H9 (cell line): ENCODE data around the gene DCHS2. TPM values are rescaled to one million over a fixed set of nuclear protein-coding genes. Genes with fewer than 3 reads are reported as not detected.

Experiments used
- DNase-seq: peaks from one replicate; pipeline ENCODE4 v3.0.0-alpha.2; 2017
- H2AFZ ChIP-seq: one replicate; pipeline ENCODE4 v1.6.1; 2013; ENCODE audit warnings: mild to moderate bottlenecking, low read length, control low read depth, moderate library complexity
- H2AK5ac ChIP-seq: 2 replicates; pipeline ENCODE4 v1.6.1; 2013; ENCODE audit warnings: low read length, control low read depth, mixed read lengths; ENCODE audit not compliant: insufficient read length
- H2BK120ac ChIP-seq: one replicate; pipeline ENCODE4 v1.6.1; 2013; ENCODE audit warnings: low read depth, mild to moderate bottlenecking, low read length, control low read depth, inconsistent platforms; ENCODE audit not compliant: poor library complexity, severe bottlenecking
- H2BK12ac ChIP-seq: 2 replicates; pipeline ENCODE4 v1.6.1; 2013; ENCODE audit warnings: low read length, control low read depth, mixed read lengths, low read depth; ENCODE audit not compliant: insufficient read length
- H2BK15ac ChIP-seq: 2 replicates; pipeline ENCODE4 v1.6.1; 2013; ENCODE audit warnings: low read depth, low read length, control low read depth
- H2BK20ac ChIP-seq: one replicate; pipeline ENCODE4 v1.6.1; 2013; ENCODE audit warnings: low read depth, mild to moderate bottlenecking, low read length, control low read depth, inconsistent platforms; ENCODE audit not compliant: poor library complexity, severe bottlenecking
- H2BK5ac ChIP-seq: 2 replicates; pipeline ENCODE4 v1.6.1; 2013; ENCODE audit warnings: low read length, control low read depth, mixed read lengths; ENCODE audit not compliant: insufficient read length
- H3K14ac ChIP-seq: 2 replicates; pipeline ENCODE4 v1.6.1; 2013; ENCODE audit warnings: low read length, control low read depth; ENCODE audit not compliant: insufficient read depth
- H3K18ac ChIP-seq: 2 replicates; pipeline ENCODE4 v1.6.1; 2013; ENCODE audit warnings: low read depth, mild to moderate bottlenecking, mixed read lengths, low read length, control low read depth; ENCODE audit not compliant: insufficient read length
- H3K23ac ChIP-seq: 2 replicates; pipeline ENCODE4 v1.6.1; 2013; ENCODE audit warnings: low read length, control low read depth, mixed read lengths, low read depth; ENCODE audit not compliant: insufficient read length
- H3K23me2 ChIP-seq: 2 replicates; pipeline ENCODE4 v1.6.1; 2013; ENCODE audit warnings: low read depth, mild to moderate bottlenecking, mixed read lengths, low read length, control low read depth; ENCODE audit not compliant: insufficient read length, poor library complexity, severe bottlenecking
- H3K27ac ChIP-seq: 2 replicates; pipeline ENCODE4 v1.5.1; 2013; ENCODE audit warnings: low read length, control low read depth, mixed read lengths, low read depth; ENCODE audit not compliant: insufficient read length
- H3K27me3 ChIP-seq: 2 replicates; pipeline ENCODE4 v1.6.1; 2013; ENCODE audit warnings: low read length, control low read depth, inconsistent platforms; ENCODE audit not compliant: insufficient read depth
- H3K4ac ChIP-seq: 2 replicates; pipeline ENCODE4 v1.6.1; 2013; ENCODE audit warnings: low read depth, mild to moderate bottlenecking, control low read depth, inconsistent platforms, low read length, moderate library complexity
- H3K4me1 ChIP-seq: 2 replicates; pipeline ENCODE4 v1.6.1; 2013; ENCODE audit warnings: low read length, control low read depth, inconsistent platforms; ENCODE audit not compliant: insufficient read depth
- H3K4me2 ChIP-seq: 2 replicates; pipeline ENCODE4 v1.6.1; 2013; ENCODE audit warnings: low read length, control low read depth, mixed read lengths; ENCODE audit not compliant: insufficient read length, insufficient read depth
- H3K56ac ChIP-seq: 2 replicates; pipeline ENCODE4 v1.6.1; 2013; ENCODE audit warnings: low read depth, mild to moderate bottlenecking, mixed read lengths, low read length, control low read depth; ENCODE audit not compliant: insufficient read length
- H3K79me1 ChIP-seq: 2 replicates; pipeline ENCODE4 v1.6.1; 2013; ENCODE audit warnings: low read depth, mild to moderate bottlenecking, moderate library complexity, low read length, control low read depth, inconsistent platforms; ENCODE audit not compliant: insufficient read depth, poor library complexity, severe bottlenecking
- H3K79me2 ChIP-seq: 2 replicates; pipeline ENCODE4 v1.6.1; 2013; ENCODE audit warnings: low read length, control low read depth, inconsistent platforms; ENCODE audit not compliant: insufficient read depth
- H3K9ac ChIP-seq: 2 replicates; pipeline ENCODE4 v1.6.1; 2013; ENCODE audit warnings: low read length, control low read depth, mixed read lengths; ENCODE audit not compliant: insufficient read length; ENCODE audit errors: extremely low read depth
- H3K9me3 ChIP-seq: one replicate; pipeline ENCODE4 v1.6.1; 2013; ENCODE audit warnings: low read depth, low read length, inconsistent platforms; ENCODE audit not compliant: control insufficient read depth
- H3T11ph ChIP-seq: one replicate; pipeline ENCODE4 v1.6.1; 2013; ENCODE audit warnings: mild to moderate bottlenecking, low read length, control low read depth, inconsistent platforms
- H4K20me1 ChIP-seq: one replicate; pipeline ENCODE4 v1.6.1; 2013; ENCODE audit not compliant: control insufficient read depth, insufficient read length, insufficient read depth
- H4K5ac ChIP-seq: 2 replicates; pipeline ENCODE4 v1.6.1; 2013; ENCODE audit warnings: low read depth, mild to moderate bottlenecking, mixed read lengths, low read length, control low read depth; ENCODE audit not compliant: insufficient read length
- H4K8ac ChIP-seq: replicated peaks from 2 replicates; pipeline ENCODE4 v1.6.1; 2013; ENCODE audit warnings: low read length, control low read depth, mixed read lengths, low read depth; ENCODE audit not compliant: insufficient read length
- H4K91ac ChIP-seq: 2 replicates; pipeline ENCODE4 v1.6.1; 2013; ENCODE audit warnings: low read depth, mild to moderate bottlenecking, moderate library complexity, mixed read lengths, low read length, control low read depth; ENCODE audit not compliant: insufficient read length
- H3K27ac Mint-ChIP-seq, 3 experiments: 2 replicates in 2 of 3; 3 replicates in 1 of 3; pipeline ENCODE4 v1.8.0; 2020 to 2021; ENCODE audit warnings: mixed read lengths in 3 of 3, mild to moderate bottlenecking in 1 of 3, moderate library complexity in 1 of 3
- H3K27me3 Mint-ChIP-seq: 2 replicates; pipeline ENCODE4 v1.8.0; 2021; ENCODE audit warnings: low read depth, mild to moderate bottlenecking, moderate library complexity, mixed read lengths
- H3K36me3 Mint-ChIP-seq, 3 experiments: 2 replicates in 2 of 3; 3 replicates in 1 of 3; pipeline ENCODE4 v1.8.0; 2020 to 2021; ENCODE audit warnings: low read depth in 3 of 3, mixed read lengths in 3 of 3; ENCODE audit not compliant: insufficient read depth in 1 of 3
- H3K4me1 Mint-ChIP-seq, 2 experiments: 2 replicates each; pipeline ENCODE4 v1.8.0; 2020; ENCODE audit warnings: mixed read lengths in 2 of 2
- H3K4me3 Mint-ChIP-seq, 2 experiments: 2 replicates in 1 of 2; 3 replicates in 1 of 2; pipeline ENCODE4 v1.8.0; 2020 to 2021; ENCODE audit warnings: mild to moderate bottlenecking in 2 of 2, mixed read lengths in 2 of 2, moderate library complexity in 1 of 2
- H3K9me3 Mint-ChIP-seq, 2 experiments: 2 replicates in 1 of 2; 3 replicates in 1 of 2; pipeline ENCODE4 v1.8.0; 2020; ENCODE audit warnings: mild to moderate bottlenecking in 2 of 2, mixed read lengths in 2 of 2, moderate library complexity in 1 of 2
- WGBS: extraction: QIAGEN DNeasy Blood & Tissue Kit; methylation state at CpG from one replicate; pipeline ENCODE4 v1.1.7; 2013; ENCODE audit warnings: missing lambda C conversion rate, low lambda C conversion rate, mixed read lengths; ENCODE audit not compliant: insufficient read length; ENCODE audit errors: extremely low coverage; 5-methylcytosine and 5-hydroxymethylcytosine counted together
- total RNA-seq: library from RNA; stranded (reverse); gene quantifications from 2 replicates; pipeline ENCODE4 v1.2.1, GENCODE V29; 2021
- TF ChIP-seq, protein P1 (sequence below): fragments of 200-600 bp; sonication (generic); conservative IDR thresholded peaks from 3 replicates; pipeline ENCODE4 v1.8.0; 2021; ENCODE audit warnings: antibody characterized with exemption, mild to moderate bottlenecking

DCHS2 gene
- total RNA-seq, 1 experiment from 2014 or later: 0.57 TPM

DNA sequence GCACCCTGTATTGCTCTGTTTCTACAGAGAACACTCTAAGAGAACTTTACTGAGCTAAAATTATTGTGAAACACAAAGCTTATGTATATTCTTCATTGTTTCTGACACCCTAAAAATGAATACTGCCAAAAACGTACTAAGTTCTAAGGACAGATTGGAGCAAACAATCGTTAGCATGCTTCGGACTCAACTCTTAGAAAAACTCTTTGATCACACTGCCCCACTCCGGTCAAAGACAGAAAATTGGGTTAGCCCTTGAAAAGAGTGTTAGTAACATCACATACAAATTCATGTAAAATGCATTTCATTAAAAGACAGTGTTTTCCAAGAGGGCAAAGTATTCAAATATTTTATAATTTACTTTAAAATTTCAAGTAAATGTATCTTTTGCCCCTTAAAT lies 177.4 kb downstream of the DCHS2 start:
- no peaks in the 10 kb centered on the region for H3K79me2 ChIP-seq
- H3K9me3 ChIP-seq: no peaks in the 10 kb centered on the region
- H3K9ac ChIP-seq: no peak overlapping the region
- no peak overlapping the region for H3K27ac ChIP-seq
- no peak overlapping the region for H3K4me2 ChIP-seq
- H4K91ac ChIP-seq: no peak overlapping the region
- H2BK120ac ChIP-seq: no peak overlapping the region
- H3K4ac ChIP-seq: no peak overlapping the region
- H2BK15ac ChIP-seq: no peak overlapping the region
- WGBS: no CpG with 5 or more reads among the region's 4 CpGs
- peaks cover 9% of the 10 kb centered on the region in 2 experiments; a peak in 4 of 5 replicates for H3K9me3 Mint-ChIP-seq
- no peak overlapping the region for H2AFZ ChIP-seq
- no peak overlapping the region for H3T11ph ChIP-seq
- H3K4me1 Mint-ChIP-seq: peaks cover 11 to 15% of the 10 kb centered on the region in 2 experiments
- no peak overlapping the region for H3K23ac ChIP-seq
- no peaks in the 10 kb centered on the region for H4K20me1 ChIP-seq
- no peak overlapping the region for H3K18ac ChIP-seq
- no peaks in the 10 kb centered on the region for H3K79me1 ChIP-seq
- H3K27ac Mint-ChIP-seq: no peak overlapping the region
- no peak overlapping the region for H2BK12ac ChIP-seq
- H3K27me3 ChIP-seq: no peaks in the 10 kb centered on the region
- DNase-seq: no peak
- no peak overlapping the region for H3K14ac ChIP-seq
- no peak overlapping the region for H3K4me3 Mint-ChIP-seq
- no peaks in the 10 kb centered on the region for H3K23me2 ChIP-seq
- no peak overlapping the region for H3K56ac ChIP-seq
- TF ChIP-seq, protein P1, sequence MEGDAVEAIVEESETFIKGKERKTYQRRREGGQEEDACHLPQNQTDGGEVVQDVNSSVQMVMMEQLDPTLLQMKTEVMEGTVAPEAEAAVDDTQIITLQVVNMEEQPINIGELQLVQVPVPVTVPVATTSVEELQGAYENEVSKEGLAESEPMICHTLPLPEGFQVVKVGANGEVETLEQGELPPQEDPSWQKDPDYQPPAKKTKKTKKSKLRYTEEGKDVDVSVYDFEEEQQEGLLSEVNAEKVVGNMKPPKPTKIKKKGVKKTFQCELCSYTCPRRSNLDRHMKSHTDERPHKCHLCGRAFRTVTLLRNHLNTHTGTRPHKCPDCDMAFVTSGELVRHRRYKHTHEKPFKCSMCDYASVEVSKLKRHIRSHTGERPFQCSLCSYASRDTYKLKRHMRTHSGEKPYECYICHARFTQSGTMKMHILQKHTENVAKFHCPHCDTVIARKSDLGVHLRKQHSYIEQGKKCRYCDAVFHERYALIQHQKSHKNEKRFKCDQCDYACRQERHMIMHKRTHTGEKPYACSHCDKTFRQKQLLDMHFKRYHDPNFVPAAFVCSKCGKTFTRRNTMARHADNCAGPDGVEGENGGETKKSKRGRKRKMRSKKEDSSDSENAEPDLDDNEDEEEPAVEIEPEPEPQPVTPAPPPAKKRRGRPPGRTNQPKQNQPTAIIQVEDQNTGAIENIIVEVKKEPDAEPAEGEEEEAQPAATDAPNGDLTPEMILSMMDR: peak; percentile 48
- no peak overlapping the region for H2BK5ac ChIP-seq
- H2AK5ac ChIP-seq: no peak overlapping the region
- no peaks in the 10 kb centered on the region for H3K27me3 Mint-ChIP-seq
- H4K5ac ChIP-seq: no peak overlapping the region
- peaks cover 2 to 7% (median 5%) of the 10 kb centered on the region in 3 experiments; a peak in 6 of 7 replicates for H3K36me3 Mint-ChIP-seq
- no peak overlapping the region for H4K8ac ChIP-seq
- H3K4me1 ChIP-seq: no peaks in the 10 kb centered on the region
- no peak overlapping the region for H2BK20ac ChIP-seq
